CMK (cell line): ENCODE data around the gene KIAA0930.
"Not testable (repeated sequence)": the region's sequence is repeated elsewhere in the genome, so short reads cannot be mapped to it uniquely, and the experiment has no call there.

Source experiments
- DNase-seq: peaks from one replicate; pipeline ENCODE4 v3.0.0-alpha.2; 2010; ENCODE audit warnings: low read depth

KIAA0930 gene

GRCh38 chr22:45262931-45263462, 22.3 kb upstream of the KIAA0930 start:
- DNase-seq = no peak

GRCh38 chr22:45262195-45262930, 21.7 kb upstream of the KIAA0930 start:
- no peak for DNase-seq

- no peak for DNase-seq
Observed at GRCh38 chr22:45261407-45262088, 20.9 kb upstream of the KIAA0930 start.

GRCh38 chr22:45260395-45260759, 19.7 kb upstream of the KIAA0930 start:
- DNase-seq = not testable (repeated sequence)

GRCh38 chr22:45259754-45260394, 19.2 kb upstream of the KIAA0930 start:
- no peak for DNase-seq

GRCh38 chr22:45257941-45258340, 17.2 kb upstream of the KIAA0930 start:
- not testable (repeated sequence) for DNase-seq

GRCh38 chr22:45254789-45255278, 14.1 kb upstream of the KIAA0930 start:
- no peak for DNase-seq

GRCh38 chr22:45254388-45254787, 13.7 kb upstream of the KIAA0930 start:
- no peak for DNase-seq

- no peak for DNase-seq
Observed at GRCh38 chr22:45253039-45253641, 12.4 kb upstream of the KIAA0930 start.

GRCh38 chr22:45251825-45252224, 11.1 kb upstream of the KIAA0930 start:
- no peak for DNase-seq

- no peak for DNase-seq
Observed at GRCh38 chr22:45248832-45249561, 8.3 kb upstream of the KIAA0930 start.

GRCh38 chr22:45246060-45246985, 5.6 kb upstream of the KIAA0930 start:
- DNase-seq = no peak

GRCh38 chr22:45244916-45245315, 4.2 kb upstream of the KIAA0930 start:
- DNase-seq = no peak

GRCh38 chr22:45242778-45243191, 2.1 kb upstream of the KIAA0930 start:
- no peak for DNase-seq

- no peak for DNase-seq
Observed at GRCh38 chr22:45240104-45240809, 437 bp downstream of the KIAA0930 start.

- DNase-seq = no peak
Observed at GRCh38 chr22:45239681-45240051, 1.0 kb downstream of the KIAA0930 start.

- DNase-seq = no peak
Observed at GRCh38 chr22:45238957-45239680, 1.6 kb downstream of the KIAA0930 start.

GRCh38 chr22:45238076-45238956, 2.4 kb downstream of the KIAA0930 start:
- no peak for DNase-seq
